Measurements from ENCODE around the gene LMO4.

LMO4 gene

DNA sequence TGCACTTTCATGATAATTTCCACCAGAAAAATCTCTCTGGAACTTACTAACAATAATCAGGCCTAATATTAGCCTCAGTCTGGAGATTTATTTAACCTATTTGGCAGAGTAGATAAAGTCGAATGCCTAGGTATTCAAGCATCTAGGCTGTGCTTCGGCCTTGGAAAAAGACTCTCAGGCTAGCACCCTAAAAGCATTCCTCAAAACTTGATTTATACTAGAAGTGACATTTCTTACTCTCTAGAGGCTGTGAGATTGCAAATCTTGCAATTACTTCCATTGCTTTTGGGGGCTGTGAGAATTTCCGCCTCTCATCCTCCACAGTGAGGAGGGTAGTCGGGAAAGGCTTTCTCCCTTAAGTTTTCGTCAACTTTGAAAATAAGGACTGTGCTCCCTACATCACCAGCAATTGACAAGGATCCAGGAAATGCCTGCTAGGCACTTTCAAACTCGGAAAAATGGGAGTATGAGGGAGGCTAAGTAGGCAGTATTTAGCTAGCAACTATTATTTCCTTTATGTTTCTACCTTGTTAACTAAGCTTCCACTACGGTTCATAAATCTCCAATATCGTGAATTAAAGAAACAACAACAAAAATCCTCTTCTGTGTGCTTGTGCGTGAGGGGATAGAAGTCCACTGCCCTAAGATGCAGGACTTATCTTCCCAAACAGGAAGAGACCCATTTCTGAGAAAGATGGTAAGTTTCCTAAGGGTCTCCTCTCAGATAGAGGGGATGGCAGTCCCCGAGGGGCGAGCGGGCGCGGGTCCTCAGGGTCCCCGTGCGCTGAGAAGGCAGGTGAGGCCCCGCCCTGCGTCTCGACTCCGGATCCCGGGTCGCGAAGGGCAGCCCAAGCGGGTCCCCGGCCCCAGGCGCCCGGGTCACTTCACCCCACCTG lies 1.1 kb upstream of the LMO4 start:
- DNase-seq (ENCODE audit: low spot score): no peak

DNA sequence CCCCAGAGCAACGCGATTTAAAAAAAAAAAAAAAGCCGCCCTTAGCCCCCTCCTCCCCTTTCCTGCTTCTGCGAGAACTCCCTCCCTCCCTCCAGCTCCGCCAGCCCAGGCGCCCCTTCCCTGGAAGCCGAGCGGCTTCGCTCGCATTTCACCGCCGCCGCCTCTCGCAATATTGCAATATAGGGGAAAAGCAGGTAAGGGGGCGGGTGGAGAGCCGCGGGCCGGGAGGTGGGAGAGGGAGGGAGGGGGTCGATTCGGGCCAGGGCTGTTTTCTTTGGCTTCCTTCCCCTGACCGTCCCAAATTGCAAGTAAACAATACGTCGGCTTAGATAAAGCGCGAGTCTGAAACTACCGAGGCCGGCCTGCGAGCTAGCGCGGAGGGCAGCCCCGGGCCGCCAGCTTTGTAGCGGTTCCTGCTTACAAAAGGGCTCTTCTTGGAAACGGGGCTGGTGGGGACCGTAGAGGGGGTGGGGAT lies 408 bp downstream of the LMO4 start:
- DNase-seq (ENCODE audit: low spot score): peak; percentile 54

DNA sequence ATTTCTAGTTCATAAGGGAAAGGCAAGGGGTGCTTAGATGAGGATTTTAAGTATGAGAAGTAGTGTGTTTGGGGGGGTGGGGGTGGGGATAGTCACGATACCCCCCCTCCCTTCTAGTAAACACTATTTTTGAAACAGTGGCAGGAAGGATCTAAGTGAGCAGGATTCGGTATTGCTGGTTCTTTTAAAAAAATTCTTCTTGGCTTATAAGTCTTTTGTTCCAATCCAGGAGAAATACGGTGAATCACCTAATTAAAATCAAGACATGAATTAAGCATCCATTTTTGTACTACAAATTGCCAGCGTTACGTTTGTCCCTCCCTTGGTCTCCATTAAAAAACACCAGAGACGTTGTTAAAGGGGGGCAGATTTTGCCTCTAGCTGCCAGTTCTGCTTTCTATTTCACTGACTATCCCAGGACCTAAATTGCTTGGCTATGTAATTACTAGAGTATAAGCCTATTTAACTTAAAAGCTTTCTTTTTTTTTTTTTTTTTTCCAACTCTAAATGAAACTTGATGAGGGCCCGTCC lies 911 bp downstream of the LMO4 start:
- peak; percentile 24 for DNase-seq (ENCODE audit: low spot score)

DNA sequence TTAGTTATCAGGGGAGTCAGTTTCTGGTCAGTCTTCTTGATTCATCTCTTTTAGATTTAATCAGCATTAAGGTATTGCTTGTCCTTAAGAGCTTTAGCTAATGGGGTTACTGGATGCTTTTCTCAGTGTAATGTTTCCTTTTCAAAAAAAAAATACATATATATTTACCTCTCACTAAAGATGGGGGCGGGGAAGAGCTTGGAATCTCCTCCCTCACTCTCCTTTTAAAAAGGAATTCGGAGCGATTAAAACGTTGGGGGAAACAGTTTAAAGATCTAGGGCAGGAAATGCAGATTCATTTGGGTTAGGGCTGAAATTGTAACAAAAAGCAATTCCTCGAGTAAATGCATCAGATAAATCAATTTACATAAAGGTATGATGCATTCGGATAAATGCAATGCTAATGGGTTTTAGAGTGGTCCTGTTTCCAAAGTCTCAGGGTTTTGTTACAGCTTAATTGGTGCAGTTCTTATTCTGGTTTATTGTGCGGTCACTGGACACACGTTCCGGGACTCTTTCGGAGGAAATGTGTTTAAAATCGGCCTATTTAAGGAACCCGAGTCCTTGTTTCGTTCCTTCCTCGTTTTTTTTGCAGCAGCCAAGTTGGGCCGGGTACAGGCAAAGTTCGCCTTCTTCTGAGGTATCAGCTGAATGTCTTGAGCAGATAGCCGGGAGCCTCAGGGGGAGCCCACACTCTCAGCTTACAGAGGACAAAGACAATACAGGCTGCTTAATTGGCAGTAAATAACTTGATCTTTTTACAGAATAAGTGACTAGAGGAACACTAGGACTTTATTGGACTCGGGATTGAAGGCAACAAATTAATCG lies 1.6 kb downstream of the LMO4 start:
- DNase-seq (ENCODE audit: low spot score): peak; percentile 25

DNA sequence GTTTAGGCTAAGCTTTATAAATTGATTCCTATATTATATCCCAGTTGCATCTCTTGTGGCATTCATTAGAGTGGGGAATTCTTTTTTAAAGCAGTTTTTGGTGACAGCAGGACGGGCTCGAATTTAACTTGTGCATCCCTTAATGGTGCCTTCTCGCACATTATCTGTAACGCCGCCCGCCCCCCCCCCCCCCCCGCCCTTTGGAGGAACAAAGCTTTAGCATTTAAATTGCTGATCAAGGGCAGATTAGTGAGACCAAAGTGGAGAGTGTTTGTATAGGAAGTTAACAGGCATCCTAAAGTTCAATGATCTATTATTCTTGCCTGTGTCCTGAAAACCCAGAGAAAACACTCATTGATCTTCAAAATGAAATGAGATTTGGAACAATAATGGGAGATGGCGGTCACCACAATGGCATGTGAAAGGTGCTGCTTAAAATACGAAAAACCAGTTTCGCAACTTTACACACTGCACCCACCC lies 2.2 kb downstream of the LMO4 start:
- peak; percentile 34 for DNase-seq (ENCODE audit: low spot score)

DNA sequence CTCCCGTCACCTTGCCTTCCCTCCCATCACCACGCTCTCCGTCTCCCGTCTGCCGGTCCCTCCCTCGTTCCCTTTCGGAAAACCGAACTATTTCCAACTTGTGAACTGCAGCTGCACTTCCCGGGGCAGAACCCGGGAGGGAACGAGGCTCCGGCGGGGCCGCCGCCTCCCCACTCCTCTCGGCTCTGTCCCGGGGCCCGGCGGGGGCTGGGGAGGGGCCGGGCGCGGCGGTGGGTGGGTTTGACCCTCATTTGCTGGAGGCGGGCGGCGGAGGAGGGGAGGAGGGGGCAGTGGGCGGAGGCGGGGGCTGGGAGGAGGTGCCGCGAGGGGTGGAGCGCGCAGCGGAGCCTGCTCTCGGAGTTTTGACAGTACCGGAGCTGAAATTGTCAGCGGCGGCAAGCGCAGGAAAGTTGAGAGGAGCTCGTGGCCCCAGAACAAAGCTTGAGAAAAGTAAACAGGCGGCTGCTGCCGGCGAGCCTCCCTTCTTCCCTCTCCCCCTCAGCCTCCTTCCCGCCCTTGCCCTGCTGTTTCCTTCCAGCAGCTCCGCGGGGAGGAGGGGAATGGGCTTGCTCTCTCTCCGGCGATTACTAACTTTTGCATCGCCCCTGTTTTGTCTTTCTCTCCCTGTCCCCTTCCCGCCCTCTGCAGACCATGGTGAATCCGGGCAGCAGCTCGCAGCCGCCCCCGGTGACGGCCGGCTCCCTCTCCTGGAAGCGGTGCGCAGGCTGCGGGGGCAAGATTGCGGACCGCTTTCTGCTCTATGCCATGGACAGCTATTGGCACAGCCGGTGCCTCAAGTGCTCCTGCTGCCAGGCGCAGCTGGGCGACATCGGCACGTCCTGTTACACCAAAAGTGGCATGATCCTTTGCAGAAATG lies 2.9 kb downstream of the LMO4 start:
- DNase-seq (ENCODE audit: low spot score): peak; percentile 78

DNA sequence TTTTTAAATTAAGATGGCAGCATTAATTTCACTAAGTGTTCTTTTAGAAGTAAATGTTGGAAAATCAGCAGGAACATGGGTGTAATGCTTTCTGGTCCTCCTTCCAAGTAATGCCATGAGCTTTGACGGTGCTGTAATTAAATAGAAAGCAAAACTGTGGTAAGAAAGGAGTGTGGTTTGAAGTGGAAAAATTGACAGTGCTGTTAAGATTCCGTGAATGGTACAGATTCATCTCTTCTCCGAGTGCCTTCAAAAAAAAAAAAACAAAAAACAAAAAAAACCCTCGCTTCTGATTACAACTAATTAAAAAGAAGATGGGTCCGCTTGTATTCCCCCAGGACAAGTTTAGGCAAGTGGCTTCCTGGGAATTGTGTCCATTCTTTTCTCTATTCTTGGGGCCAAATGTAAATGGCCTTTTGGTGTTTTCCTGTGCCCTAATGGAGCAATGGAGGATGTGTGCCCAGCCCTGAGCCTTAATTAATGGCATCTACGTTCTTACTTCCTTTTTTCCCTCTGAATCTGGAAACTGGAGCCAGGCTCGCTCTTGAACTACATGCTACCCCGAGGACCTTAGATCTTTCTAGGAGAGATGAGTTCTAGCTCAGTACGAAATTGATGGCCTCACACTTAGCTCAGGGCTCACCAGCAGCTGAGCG lies 5.1 kb downstream of the LMO4 start:
- DNase-seq (ENCODE audit: low spot score): no peak

DNA sequence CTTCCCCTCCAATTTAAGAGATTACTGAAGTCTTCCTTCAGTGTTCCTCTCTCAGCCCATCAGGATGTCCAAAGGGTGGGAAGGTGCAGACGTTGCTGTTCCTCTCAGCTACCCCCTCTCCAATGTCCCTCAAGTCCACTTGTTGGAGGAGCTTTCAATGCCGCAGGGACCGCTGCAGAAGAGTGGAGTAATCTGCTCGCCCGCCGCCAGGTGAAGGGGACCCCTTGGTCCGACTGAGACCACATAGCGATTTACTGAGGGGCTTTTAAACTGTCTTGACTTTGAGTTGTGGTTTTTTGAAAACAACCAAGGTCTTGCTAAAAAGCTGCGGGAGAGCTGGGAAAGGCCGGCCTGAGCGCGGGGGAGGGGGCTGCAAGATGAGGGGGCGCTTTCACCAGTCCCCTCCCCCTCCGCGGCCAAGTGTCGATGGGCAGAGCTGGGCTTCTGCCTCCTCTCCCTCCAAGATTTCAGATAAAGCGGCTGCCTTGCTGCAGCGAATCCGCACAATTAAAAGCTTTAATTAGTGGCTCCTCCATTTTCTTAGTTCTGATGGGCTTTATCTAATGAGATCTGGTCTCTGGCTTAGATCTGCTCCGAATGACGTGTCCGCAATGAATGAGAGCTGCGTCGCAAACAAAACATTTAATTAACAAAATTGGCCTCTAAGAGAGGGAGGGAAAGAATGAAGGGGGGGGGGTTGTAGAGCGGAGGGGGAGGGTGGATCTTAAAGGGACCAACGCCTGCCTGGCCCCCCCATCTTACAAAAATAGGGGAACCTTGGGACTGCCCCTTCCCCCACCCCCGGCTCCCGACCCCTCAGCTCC lies 5.9 kb downstream of the LMO4 start:
- peak; percentile 22 for DNase-seq (ENCODE audit: low spot score)

DNA sequence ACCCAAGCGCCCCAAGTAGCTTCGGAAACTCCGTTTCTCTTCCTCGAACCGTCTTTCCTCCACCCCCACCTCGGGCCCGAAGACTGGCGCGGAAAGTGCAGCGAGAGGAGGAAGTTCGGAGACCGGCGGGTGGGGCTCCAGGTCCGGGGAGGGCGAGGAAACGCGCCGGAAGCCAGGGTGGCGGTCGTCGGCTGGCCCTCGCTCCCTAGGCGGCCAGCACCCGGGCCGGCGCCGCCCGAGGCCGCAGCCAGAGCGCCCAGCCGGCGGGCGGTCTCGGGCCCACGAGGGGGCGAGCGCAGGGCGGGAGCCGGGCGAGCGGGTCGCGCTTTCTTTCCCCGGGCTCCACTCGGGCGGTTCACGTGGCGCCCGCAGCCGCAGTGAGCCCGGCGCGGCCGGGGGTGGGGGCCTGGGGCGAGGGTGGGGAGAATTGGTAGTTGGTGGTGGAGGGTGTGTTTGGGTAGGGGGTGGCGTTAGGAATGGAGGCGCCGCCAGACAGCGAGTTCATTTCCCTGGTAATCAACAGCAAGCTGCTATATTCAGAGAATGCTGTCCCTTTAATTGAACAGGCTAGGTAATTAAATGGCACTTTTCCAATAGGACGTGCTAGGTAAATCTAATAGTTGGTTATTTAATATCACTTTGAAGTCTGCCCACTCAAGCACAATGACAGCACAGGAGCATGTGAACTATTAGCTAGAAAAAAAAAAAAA lies 6.7 kb downstream of the LMO4 start:
- peak; percentile 85 for DNase-seq (ENCODE audit: low spot score)

DNA sequence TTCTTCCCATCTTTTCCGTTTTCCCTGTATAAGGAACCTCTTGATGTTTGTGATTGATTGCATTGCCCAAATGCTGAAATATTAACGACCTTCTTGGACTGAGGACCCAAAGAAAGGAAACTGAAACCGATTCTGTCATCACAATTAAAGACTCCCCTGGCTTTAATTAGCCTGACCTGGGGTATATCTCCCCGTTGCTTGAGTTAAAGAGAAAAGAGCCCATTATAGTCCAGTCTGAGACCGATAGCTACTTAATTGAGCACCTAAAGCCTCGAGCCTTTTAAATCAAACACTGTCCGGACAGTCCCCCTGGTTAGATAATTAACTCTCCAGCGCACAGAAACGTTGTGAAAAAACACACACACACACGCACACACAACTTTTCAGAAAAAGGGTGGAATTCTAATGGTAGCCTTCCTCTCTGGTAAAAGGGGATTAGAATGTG lies 8.0 kb downstream of the LMO4 start:
- DNase-seq (ENCODE audit: low spot score): peak; percentile 18

DNA sequence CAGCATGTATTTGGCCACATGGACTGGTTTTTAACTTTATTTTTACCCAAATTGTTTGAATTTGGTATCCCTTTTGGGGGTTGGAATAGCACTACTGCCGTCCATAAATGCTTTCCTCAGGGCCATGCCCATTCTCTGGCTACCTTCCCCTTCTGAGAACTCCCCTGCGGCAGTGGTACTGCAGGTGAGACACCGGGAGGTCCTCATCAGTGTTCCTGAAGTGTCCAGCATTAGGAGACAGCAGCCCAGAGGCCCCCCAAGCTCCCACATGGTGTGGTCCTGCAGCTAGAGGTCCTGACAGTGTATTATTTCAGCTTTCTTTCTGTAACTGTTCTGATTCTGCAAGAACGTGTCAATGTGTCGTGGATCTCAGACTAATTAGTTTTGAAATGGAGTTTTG lies 8.9 kb downstream of the LMO4 start:
- DNase-seq (ENCODE audit: low spot score): no peak

DNA sequence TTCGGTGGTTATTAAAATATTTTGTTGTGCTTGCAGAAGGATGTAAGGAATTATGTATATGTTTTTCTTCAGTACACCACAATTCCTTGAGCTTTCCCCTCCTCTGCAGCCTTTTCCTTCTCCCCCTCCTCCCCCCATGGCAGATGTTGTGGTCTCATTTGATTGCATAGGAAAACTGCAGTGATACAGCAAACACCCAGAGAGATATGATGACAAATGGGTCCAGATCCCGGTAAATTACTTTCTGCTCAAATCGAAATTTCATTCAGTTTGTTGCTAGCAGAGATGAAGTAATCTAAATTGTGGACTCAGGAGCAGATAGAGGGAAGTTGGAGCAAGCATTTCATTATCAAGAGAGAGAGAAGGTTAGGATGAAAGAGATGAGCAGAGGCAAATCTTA lies 9.9 kb downstream of the LMO4 start:
- peak; percentile 9 for DNase-seq (ENCODE audit: low spot score)

DNA sequence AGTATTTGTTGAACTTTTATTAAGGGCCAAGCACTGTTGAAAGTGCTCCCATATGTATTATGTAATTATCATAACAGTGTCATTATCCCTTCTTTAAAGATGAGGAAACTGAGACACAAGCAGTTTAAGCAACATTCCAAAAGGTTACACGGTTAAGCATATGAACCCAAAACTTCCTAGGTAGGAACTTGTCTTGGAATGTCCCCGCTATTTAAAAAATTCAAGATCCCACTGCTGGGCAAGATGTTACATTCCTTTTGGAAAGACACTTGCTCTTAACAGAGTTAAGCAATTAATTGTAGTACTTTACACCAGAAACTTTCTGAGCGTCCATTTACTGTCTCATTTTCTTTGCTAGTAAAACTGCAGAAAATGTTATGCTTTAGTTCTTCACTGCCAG lies 15.6 kb downstream of the LMO4 start:
- DNase-seq (ENCODE audit: low spot score): no peak

DNA sequence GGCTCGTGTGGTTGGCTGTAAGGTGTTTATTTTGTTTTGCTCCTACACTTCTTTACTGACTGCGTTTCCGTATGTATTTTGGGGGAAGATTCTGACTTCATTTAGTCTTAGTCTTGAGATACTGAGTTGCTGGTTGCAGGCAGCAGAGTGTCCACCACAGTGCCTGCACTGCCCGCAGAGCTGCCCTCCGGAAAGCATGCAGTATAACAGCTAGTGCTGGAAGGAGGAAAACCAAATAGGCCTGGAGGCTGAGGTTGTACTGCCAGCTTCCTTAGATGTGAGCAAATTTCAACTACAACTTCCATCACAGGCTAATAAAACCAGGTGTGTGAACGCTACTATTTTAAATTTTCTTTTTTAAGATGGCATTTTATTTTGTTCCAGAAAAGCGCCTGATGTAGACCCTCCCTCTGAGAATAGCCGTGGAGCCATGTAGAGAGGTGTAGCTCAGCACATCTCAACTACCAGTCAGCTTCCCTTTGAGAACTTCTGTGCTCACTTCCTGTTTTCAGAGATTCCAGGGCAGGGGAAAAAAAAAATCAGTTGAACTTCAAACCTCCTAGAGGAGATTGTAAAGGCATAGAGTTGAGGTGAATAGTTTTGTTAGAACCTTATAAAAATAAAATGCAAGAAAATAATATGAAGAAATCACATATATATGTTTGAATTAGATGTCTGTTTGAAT lies 17.6 kb downstream of the LMO4 start:
- DNase-seq (ENCODE audit: low spot score): no peak

DNA sequence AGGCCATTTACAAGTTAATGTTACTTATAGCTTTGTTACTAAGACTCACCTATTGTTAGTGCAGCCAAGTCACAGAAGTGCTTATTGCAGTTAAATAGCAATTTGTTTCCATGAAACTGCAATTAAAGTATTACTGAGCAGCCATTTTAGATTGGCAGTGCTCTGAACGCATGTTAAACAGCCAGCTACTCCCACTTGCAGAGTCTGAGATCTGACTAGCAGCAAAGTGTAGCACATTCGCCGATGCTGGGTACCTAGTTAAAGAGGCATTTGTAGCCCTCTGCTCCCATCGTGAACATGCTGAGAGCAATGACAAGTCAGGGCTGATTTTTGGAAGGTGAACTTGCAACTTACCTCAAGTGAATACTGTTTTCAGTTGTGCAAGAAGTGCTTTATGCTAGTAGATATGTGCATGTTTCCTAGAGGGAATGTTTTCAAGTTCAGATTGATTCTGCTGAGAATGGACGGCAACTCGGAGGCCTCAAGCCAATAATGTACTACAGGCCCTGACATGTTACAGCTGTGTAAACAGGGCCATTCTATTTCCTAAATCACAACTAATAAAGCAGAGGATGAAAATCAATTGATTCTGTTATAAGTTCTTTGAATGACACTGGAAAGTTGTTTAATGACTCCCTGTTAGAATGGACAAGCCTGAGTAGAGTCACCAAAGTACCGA lies 19.8 kb downstream of the LMO4 start:
- DNase-seq (ENCODE audit: low spot score): no peak

DNA sequence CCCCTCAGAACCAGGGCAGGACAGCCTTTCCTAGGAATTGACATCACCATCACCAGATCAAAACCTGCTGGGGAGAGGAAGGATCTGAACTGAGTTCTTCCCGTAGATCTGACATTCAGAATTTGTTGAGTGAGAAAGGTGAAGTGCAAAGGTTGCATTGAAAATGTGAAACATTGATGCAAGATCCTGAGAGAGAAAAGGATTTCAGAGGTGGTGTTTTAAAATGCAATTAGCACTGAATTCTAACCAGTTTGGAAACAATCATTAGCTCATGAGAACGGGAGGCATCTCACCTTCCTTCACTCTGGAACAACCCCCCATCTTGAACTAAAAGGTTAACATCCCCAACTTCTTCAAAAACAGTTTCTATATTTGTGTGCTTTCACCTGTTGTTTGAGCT lies 20.4 kb downstream of the LMO4 start:
- DNase-seq (ENCODE audit: low spot score): no peak

DNA sequence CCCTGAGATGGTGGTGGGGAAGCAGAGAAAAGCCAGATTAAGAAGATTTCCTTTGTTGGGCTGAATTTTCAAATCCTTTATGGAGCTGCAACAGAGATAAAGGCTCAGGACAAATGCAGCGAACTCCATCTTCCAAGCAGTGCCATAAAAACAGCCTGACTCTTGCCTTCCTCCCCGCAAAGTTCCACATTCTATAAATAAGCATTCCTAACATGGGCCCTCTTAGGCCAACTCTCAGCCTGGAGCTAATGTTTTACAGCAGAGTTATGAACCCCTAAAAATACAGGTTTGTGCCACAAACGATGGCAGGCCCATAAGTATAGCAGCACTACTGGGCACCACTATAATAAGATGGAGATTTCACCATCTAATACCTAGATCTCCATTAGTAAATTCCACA lies 27.2 kb downstream of the LMO4 start:
- no peak for DNase-seq (ENCODE audit: low spot score)

DNA sequence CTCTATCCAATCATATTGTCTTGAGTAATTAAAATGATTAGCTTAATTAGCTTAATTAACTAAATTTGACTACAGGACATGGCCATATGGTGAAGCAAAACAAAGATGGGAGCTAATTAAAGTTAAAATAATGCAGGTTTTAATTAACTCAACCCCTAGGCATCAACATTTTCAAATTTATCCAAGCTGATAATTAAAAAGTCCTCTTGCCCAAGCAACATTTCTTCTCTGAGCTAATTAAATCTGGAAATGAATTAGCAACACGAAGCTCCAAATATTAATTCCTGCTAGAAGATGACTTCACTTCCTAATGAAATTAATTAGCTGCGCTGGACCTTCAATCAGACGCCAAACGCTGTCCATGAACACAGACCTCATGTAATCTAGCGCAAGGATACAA lies 27.9 kb downstream of the LMO4 start:
- DNase-seq (ENCODE audit: low spot score): no peak

All from GM03348 (cell line).